Effector memory CD8-positive, alpha-beta T cell (primary cell): ENCODE results near the gene CRY1.

Experiments used
- ATAC-seq: fragments of 150-1000 bp; cut with Tn5 transposase; replicated peaks from 2 replicates; pipeline ENCODE4 v1.10.0; 2021; ENCODE audit warnings: mild to moderate bottlenecking, moderate library complexity
- DNase-seq, 3 experiments: peaks; one replicate each; pipeline ENCODE4 v3.0.0; 2021
- H3K27ac Mint-ChIP-seq, 2 donors: one replicate each; pipeline ENCODE4 v1.8.0; 2022; ENCODE audit warnings: mild to moderate bottlenecking in 2 of 2, mixed read lengths in 2 of 2, moderate library complexity in 2 of 2
- H3K27me3 Mint-ChIP-seq, 2 donors: one replicate each; pipeline ENCODE4 v1.8.0; 2022; ENCODE audit warnings: mixed read lengths in 2 of 2
- H3K36me3 Mint-ChIP-seq: one replicate; pipeline ENCODE4 v1.8.0; 2022; ENCODE audit warnings: mild to moderate bottlenecking, moderate library complexity, mixed read lengths; ENCODE audit not compliant: insufficient read depth
- H3K4me1 Mint-ChIP-seq, 2 donors: one replicate each; pipeline ENCODE4 v1.8.0; 2022; ENCODE audit warnings: low read depth in 2 of 2, mixed read lengths in 2 of 2
- H3K4me3 Mint-ChIP-seq, 2 donors: one replicate each; pipeline ENCODE4 v1.8.0; 2022; ENCODE audit warnings: mild to moderate bottlenecking in 2 of 2, mixed read lengths in 2 of 2, moderate library complexity in 2 of 2
- H3K9me3 Mint-ChIP-seq, 2 donors: one replicate each; pipeline ENCODE4 v1.8.0; 2022; ENCODE audit warnings: mixed read lengths in 2 of 2

The CRY1 gene

DNA sequence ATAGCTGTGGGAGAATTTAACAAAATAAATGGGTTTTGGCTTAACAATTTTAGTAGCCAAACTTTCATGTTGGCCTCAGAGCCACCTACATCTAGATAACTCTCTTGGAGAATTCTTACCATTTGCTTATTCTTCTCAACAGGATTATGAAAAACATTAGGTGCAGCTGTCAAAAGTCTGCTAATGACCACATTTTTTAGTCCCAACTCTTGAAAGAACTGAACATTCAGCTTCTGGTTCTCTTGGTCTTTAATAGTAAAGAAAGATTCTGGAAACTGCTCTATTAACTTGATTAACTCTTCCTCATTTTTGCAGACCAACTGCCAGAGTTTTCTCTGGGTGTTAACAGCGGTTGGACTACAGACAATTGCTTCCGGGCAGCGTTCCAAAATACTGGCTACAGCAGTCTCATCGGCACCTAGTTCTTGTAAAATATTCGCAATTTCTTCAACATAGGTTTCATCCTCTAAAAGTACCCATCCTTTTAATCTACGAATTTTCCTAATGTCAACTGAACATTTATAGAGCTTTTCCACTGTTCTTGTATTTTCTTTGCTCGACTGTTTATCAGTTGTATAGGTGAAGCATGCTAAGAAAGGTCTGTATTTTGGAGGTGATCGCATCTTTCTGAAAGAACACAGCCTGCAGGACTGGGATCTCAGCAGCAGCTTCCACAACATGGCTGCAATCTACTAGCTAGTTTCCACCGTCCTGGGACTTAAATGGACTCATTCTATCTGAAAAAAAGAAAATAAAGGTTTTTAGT, 115.1 kb downstream of the CRY1 start:
- Mint-ChIP-seq H3K4me3 (no peak overlapping the region), H3K36me3 (peaks cover 5% of the 10 kb centered on the region), H3K4me1 (peaks cover 4 to 6% of the 10 kb centered on the region in 2 donors), H3K27ac (peak overlapping the region in 1 of 2 donors; percentile 15), H3K9me3 (no peaks in the 10 kb centered on the region), H3K27me3 (no peaks in the 10 kb centered on the region)
- DNase-seq (no peak), ATAC-seq (no peak)

- no peaks in the 10 kb centered on the region for H3K9me3 Mint-ChIP-seq
- H3K4me1 Mint-ChIP-seq: peaks cover 4 to 6% of the 10 kb centered on the region in 2 donors
- no peak overlapping the region for H3K27ac Mint-ChIP-seq
- H3K36me3 Mint-ChIP-seq: peaks cover 5% of the 10 kb centered on the region
- H3K4me3 Mint-ChIP-seq: no peak overlapping the region
- H3K27me3 Mint-ChIP-seq: no peaks in the 10 kb centered on the region
- ATAC-seq: no peak
- no peak for DNase-seq
Observed at GRCh38 chr12:106976668-106977067, 116.7 kb downstream of the CRY1 start.

DNA sequence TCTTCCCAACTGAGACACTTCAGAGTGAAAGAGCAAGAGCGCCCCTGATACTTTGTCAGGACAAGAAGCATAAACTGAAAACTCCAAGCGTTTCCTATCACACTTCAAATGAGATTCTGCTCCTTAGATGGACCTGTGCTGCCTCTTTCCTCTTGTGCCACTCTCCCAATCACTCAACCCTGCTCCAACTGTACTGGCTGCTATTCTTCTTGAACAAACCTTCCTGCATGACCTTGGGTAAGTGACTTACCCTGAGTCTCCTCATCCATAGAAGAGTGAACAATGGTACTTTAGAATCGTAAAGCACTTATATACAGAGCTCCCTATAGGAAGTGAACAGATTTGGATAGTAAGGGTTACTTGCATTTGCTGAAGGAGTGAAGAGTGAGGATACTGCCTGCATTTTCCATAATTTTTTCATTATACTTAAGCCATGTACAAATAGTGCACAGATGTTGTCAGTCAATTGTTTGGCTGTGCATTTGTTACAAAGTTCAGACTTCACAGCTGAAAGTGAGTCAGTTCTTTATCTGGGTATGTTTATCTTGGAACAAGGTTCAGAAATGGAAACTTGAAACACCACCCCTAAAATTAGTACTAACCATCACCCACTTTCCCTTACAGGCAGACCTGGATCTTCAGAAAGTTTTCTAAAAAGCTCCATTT, 117.2 kb downstream of the CRY1 start:
- Mint-ChIP-seq H3K27me3 (no peaks in the 10 kb centered on the region), H3K4me3 (no peak overlapping the region), H3K36me3 (peaks cover 6% of the 10 kb centered on the region), H3K4me1 (peaks cover 4 to 8% of the 10 kb centered on the region in 2 donors), H3K27ac (peak overlapping the region in 1 of 2 donors; percentile 66), H3K9me3 (no peaks in the 10 kb centered on the region)
- ATAC-seq (no peak), DNase-seq (no peak)

DNA sequence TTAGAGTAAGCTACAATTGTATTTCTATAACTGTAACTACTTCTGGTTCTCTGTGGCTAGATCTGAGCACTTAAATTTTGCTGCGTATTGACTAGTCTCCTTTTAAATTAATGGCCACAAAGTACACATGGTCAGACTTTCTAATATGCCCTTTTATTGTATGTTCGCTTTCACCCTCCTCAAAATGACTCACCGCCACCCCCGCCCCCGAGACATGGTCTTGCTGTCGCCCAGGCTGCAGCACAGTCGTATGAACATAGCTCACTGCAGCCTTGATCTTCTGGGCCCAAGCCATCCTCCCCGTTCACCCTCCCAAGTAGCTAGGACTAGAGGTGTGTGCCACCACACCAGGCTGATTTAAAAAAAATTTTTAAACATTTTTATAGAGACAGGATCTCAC, 118.3 kb downstream of the CRY1 start:
- ATAC-seq (no peak), DNase-seq (no peak)
- H3K27me3 Mint-ChIP-seq: no peaks in the 10 kb centered on the region
- H3K4me3 Mint-ChIP-seq: no peak overlapping the region
- peaks cover 9% of the 10 kb centered on the region for H3K36me3 Mint-ChIP-seq
- peaks cover 8 to 11% of the 10 kb centered on the region in 2 donors for H3K4me1 Mint-ChIP-seq
- H3K27ac Mint-ChIP-seq: peak overlapping the region; percentile 6 to 66
- no peaks in the 10 kb centered on the region for H3K9me3 Mint-ChIP-seq

GRCh38 chr12:106974511-106974910, 118.8 kb downstream of the CRY1 start:
- peak overlapping the region in 1 of 2 donors; percentile 6 for H3K27ac Mint-ChIP-seq
- no peaks in the 10 kb centered on the region for H3K9me3 Mint-ChIP-seq
- no peak overlapping the region for H3K4me3 Mint-ChIP-seq
- H3K4me1 Mint-ChIP-seq: peaks cover 8 to 11% of the 10 kb centered on the region in 2 donors
- no peaks in the 10 kb centered on the region for H3K27me3 Mint-ChIP-seq
- H3K36me3 Mint-ChIP-seq: peaks cover 9% of the 10 kb centered on the region
- DNase-seq (no peak), ATAC-seq (no peak)

- Mint-ChIP-seq H3K4me3 (no peak overlapping the region), H3K27me3 (no peaks in the 10 kb centered on the region), H3K36me3 (peaks cover 11% of the 10 kb centered on the region), H3K27ac (peak overlapping the region in 1 of 2 donors; percentile 6), H3K9me3 (no peaks in the 10 kb centered on the region), H3K4me1 (peaks cover 8 to 11% of the 10 kb centered on the region in 2 donors)
- no peak for ATAC-seq
- no peak for DNase-seq
Observed at GRCh38 chr12:106973545-106973944, 119.8 kb downstream of the CRY1 start.

DNA sequence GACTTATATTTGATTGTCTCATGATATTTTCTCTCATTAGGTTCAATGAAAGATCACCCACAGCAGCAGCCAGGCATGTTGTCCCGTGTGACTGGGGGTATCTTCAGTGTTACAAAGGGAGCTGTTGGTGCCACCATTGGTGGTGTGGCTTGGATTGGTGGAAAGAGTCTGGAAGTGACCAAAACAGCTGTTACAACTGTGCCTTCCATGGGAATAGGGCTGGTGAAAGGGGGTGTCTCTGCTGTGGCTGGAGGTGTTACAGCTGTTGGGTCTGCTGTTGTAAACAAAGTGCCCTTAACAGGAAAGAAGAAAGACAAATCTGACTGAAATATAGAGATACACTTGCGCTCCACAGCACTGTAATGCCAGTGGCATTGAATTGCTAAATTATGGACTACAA, 122.3 kb downstream of the CRY1 start:
- Mint-ChIP-seq H3K4me3 (no peak overlapping the region), H3K36me3 (peaks cover 19% of the 10 kb centered on the region), H3K27me3 (no peaks in the 10 kb centered on the region), H3K9me3 (no peaks in the 10 kb centered on the region), H3K4me1 (peaks cover 9 to 10% of the 10 kb centered on the region in 2 donors), H3K27ac (peak overlapping the region; percentile 35 to 85)
- DNase-seq (no peak), ATAC-seq (no peak)

DNA sequence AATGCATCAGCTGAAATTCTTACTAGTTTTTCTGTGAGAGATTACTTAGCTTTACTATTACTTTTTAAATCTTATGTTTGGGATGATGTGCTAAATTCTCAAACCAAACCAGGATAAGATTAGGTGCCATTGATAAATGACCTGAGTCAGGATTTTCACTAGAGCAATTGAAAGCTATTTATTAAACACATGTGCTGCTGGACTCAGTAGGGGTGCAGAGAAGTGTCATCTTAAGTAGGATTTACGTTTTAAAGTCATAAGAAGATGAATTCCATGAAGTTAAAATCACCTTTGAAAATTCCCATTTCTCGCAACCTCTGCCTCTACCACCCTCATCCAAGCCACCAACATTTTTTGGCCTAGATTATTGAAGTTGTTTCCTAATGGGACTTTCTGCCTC, 128.8 kb downstream of the CRY1 start:
- H3K27ac Mint-ChIP-seq: no peak overlapping the region
- peaks cover 26% of the 10 kb centered on the region for H3K36me3 Mint-ChIP-seq
- ATAC-seq (no peak), DNase-seq (no peak)
- peaks cover 11 to 26% of the 10 kb centered on the region in 2 donors for H3K4me1 Mint-ChIP-seq
- no peaks in the 10 kb centered on the region for H3K9me3 Mint-ChIP-seq
- no peaks in the 10 kb centered on the region for H3K27me3 Mint-ChIP-seq
- H3K4me3 Mint-ChIP-seq: no peak overlapping the region

- peaks cover 15% of the 10 kb centered on the region for H3K36me3 Mint-ChIP-seq
- no peaks in the 10 kb centered on the region for H3K27me3 Mint-ChIP-seq
- no peaks in the 10 kb centered on the region for H3K9me3 Mint-ChIP-seq
- no peak for ATAC-seq
- no peak overlapping the region for H3K4me3 Mint-ChIP-seq
- H3K4me1 Mint-ChIP-seq: peaks cover 15 to 42% of the 10 kb centered on the region in 2 donors
- no peak for DNase-seq
- no peak overlapping the region for H3K27ac Mint-ChIP-seq
Observed at GRCh38 chr12:106962286-106962685, 131.1 kb downstream of the CRY1 start.

GRCh38 chr12:106960443-106960842, 132.9 kb downstream of the CRY1 start:
- peaks cover 24% of the 10 kb centered on the region for H3K36me3 Mint-ChIP-seq
- no peak overlapping the region for H3K27ac Mint-ChIP-seq

GRCh38 chr12:106957583-106957982, 135.8 kb downstream of the CRY1 start:
- peak overlapping the region; percentile 98 for H3K4me3 Mint-ChIP-seq
- H3K4me1 Mint-ChIP-seq: peaks cover 15 to 47% of the 10 kb centered on the region in 2 donors
- H3K27me3 Mint-ChIP-seq: no peaks in the 10 kb centered on the region
- peak overlapping the region; percentile 97 to 99 for H3K27ac Mint-ChIP-seq
- DNase-seq (no peak), ATAC-seq (no peak)
- H3K36me3 Mint-ChIP-seq: peaks cover 25% of the 10 kb centered on the region
- no peaks in the 10 kb centered on the region for H3K9me3 Mint-ChIP-seq

More at GRCh38 chr12:106960443-106960842, 132.9 kb downstream of the CRY1 start:
- Mint-ChIP-seq H3K4me1 (peaks cover 16 to 54% of the 10 kb centered on the region in 2 donors), H3K27me3 (no peaks in the 10 kb centered on the region), H3K4me3 (no peak overlapping the region), H3K9me3 (no peaks in the 10 kb centered on the region)
- ATAC-seq (no peak), DNase-seq (no peak)

DNA sequence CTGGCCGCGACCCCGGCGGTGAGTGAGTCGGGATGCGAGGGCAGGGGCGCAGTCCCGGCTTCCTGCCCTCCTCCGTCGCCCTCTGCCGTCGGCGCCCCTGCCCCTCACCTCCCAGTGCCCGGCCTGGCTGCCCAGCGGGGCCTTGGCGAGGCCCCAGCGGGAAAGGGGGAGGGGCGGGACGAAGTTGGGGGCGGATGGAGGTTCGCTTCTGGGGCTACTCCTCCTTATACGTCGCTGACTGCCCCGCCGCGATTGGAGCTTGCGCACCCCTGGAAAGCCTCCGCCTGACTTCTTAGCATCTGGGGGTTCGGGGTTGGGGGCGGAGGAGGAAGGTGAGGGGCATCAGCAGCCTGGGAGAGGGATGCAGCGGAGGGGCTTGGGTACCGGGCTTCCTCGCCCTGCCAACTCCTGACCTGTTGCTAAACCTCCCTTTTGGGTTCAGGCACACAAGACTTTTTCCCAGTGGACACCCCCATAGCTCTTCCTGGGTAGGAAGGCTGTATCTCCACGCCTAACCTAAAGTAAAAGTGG, 137.2 kb downstream of the CRY1 start:
- ATAC-seq (peak; percentile 44), DNase-seq (peak in 2 of 3 experiments; percentile 35 to 42)
- H3K9me3 Mint-ChIP-seq: no peaks in the 10 kb centered on the region
- H3K4me1 Mint-ChIP-seq: peaks cover 13 to 37% of the 10 kb centered on the region in 2 donors
- H3K4me3 Mint-ChIP-seq: peak overlapping the region; percentile 98
- peak overlapping the region; percentile 97 to 99 for H3K27ac Mint-ChIP-seq
- no peaks in the 10 kb centered on the region for H3K27me3 Mint-ChIP-seq
- H3K36me3 Mint-ChIP-seq: peaks cover 21% of the 10 kb centered on the region

DNA sequence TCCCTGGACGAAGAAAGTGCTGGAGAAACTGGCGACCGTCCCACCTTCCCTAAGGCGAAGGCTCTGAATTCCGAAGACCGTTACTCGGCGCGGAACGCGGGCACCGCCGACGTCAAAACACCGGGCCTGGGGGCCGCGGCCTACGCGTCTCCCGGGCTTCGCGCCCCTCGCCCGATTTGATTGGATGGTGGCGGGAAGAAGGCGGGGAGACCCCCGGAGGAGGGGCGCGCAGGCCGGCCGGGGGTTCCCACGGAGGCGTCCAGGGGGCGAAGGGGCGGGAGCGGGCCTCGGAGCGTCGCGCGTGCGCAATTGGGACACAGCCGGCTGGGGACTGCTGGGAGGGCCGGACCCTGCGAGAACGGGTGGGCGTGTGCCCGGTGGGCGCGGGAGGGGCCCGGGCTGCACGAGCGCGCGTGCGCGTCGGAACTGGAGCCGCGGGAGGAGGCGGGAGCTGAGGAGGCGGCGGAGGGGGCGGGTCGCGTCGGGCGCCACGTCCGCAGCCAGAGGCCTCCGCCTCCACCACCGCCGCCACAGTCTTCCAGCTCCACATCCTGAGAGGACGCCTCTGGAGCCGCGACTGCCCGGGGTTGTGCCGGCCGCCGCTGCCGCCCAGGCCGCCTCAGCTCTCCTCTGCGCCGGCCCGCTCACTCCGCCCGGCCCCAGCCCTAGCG, 137.8 kb downstream of the CRY1 start, which contains the start of gene TMEM263:
TSS of gene TMEM263 (plus strand) at position 531 of the 671 bp plus-strand sequence. CDS start 11,210 bp downstream, outside the sequence.
- Mint-ChIP-seq H3K9me3 (no peaks in the 10 kb centered on the region), H3K27ac (peak within 1 kb of the TSS; percentile 97 to 99), H3K4me1 (peaks cover 11 to 33% of the 10 kb centered on the region in 2 donors), H3K36me3 (peaks cover 20% of the 10 kb centered on the region), H3K27me3 (no peaks in the 10 kb centered on the region), H3K4me3 (peak within 1 kb of the TSS; percentile 98)
- DNase-seq: peak; percentile 85 to 93 (median 91)
- peak; percentile 78 for ATAC-seq
